HG03097 (cell line): Measurements from ENCODE around the gene PRKCI.
"Not testable (repeated sequence)": the region's sequence is repeated elsewhere in the genome, so short reads cannot be mapped to it uniquely, and the experiment has no call there.

Experiments
- ATAC-seq: cut with Tn5 transposase; IDR thresholded peaks from one replicate; pipeline ENCODE4 v1.9.1; 2021; ENCODE audit not compliant: unreplicated experiment, low FRiP score

Gene PRKCI

GRCh38 chr3:170221924-170222646, at the start of gene PRKCI:
TSS of gene PRKCI (plus strand) at chr3:170222424. CDS start at chr3:170222670, 246 bp downstream.
- peak; percentile 92 for ATAC-seq

GRCh38 chr3:170178651-170179050, 43.6 kb upstream of the PRKCI start:
- no peak for ATAC-seq

- ATAC-seq = no peak
Measured at GRCh38 chr3:170179432-170179831, 42.8 kb upstream of the PRKCI start.

- ATAC-seq = peak; percentile 20
Measured at GRCh38 chr3:170180079-170180907, 41.9 kb upstream of the PRKCI start.

GRCh38 chr3:170180908-170181885, 41.0 kb upstream of the PRKCI start, which contains the start of gene PHC3:
TSS of gene PHC3 (minus strand) at chr3:170181733. CDS start at chr3:170181715, 18 bp downstream.
- ATAC-seq = peak; percentile 78

- no peak for ATAC-seq
Measured at GRCh38 chr3:170189398-170190256, 32.6 kb upstream of the PRKCI start.

GRCh38 chr3:170195759-170196158, 26.5 kb upstream of the PRKCI start:
- not testable (repeated sequence) for ATAC-seq

- no peak for ATAC-seq
Measured at GRCh38 chr3:170196833-170197232, 25.4 kb upstream of the PRKCI start.

GRCh38 chr3:170200987-170201386, 21.2 kb upstream of the PRKCI start:
- no peak for ATAC-seq

- ATAC-seq = no peak
Measured at GRCh38 chr3:170201527-170201926, 20.7 kb upstream of the PRKCI start.

- no peak for ATAC-seq
Measured at GRCh38 chr3:170203457-170203856, 18.8 kb upstream of the PRKCI start.

- no peak for ATAC-seq
Measured at GRCh38 chr3:170204023-170204472, 18.2 kb upstream of the PRKCI start.

GRCh38 chr3:170204509-170204908, 17.7 kb upstream of the PRKCI start:
- no peak for ATAC-seq

- ATAC-seq = no peak
Measured at GRCh38 chr3:170205302-170205701, 16.9 kb upstream of the PRKCI start.

GRCh38 chr3:170206164-170206762, 16.0 kb upstream of the PRKCI start:
- not testable (repeated sequence) for ATAC-seq

- ATAC-seq = no peak
Measured at GRCh38 chr3:170207717-170208116, 14.5 kb upstream of the PRKCI start.

GRCh38 chr3:170211668-170212067, 10.6 kb upstream of the PRKCI start:
- ATAC-seq = no peak

- ATAC-seq = no peak
Measured at GRCh38 chr3:170219850-170220249, 2.4 kb upstream of the PRKCI start.

GRCh38 chr3:170220871-170221270, 1.4 kb upstream of the PRKCI start:
- ATAC-seq = no peak
